DOHH2 (cell line): ENCODE data around the gene TP53I11.

ENCODE experiments used
- H3F3A ChIP-seq: fragments of 200-600 bp; sonication (generic), shearing (Covaris generic); 2 replicates; pipeline ENCODE4 v1.6.0; 2016; ENCODE audit warnings: antibody characterized with exemption, mild to moderate bottlenecking; ENCODE audit not compliant: control insufficient read depth, insufficient read depth
- H3K27ac ChIP-seq: fragments of 200-600 bp; sonication (generic); 2 replicates; pipeline ENCODE4 v1.5.1; 2014; ENCODE audit warnings: low read depth, mild to moderate bottlenecking, low read length, moderate library complexity
- H3K27me3 ChIP-seq: fragments of 200-600 bp; sonication (generic); 2 replicates; pipeline ENCODE4 v1.6.1; 2014; ENCODE audit warnings: mild to moderate bottlenecking, low read length, mixed read lengths; ENCODE audit not compliant: control insufficient read depth
- H3K36me3 ChIP-seq: fragments of 200-600 bp; sonication (generic); 2 replicates; pipeline ENCODE4 v1.6.1; 2014; ENCODE audit warnings: mild to moderate bottlenecking, low read length, moderate library complexity, mixed read lengths; ENCODE audit not compliant: control insufficient read depth
- H3K4me1 ChIP-seq: fragments of 200-600 bp; sonication (generic); 2 replicates; pipeline ENCODE4 v1.6.1; 2014; ENCODE audit warnings: mild to moderate bottlenecking, low read length, mixed read lengths; ENCODE audit not compliant: control insufficient read depth
- H3K4me2 ChIP-seq: fragments of 200-600 bp; sonication (generic); 2 replicates; pipeline ENCODE4 v1.6.0; 2014; ENCODE audit warnings: mild to moderate bottlenecking, low read length, moderate library complexity
- H3K4me3 ChIP-seq: fragments of 200-600 bp; sonication (generic); 2 replicates; pipeline ENCODE4 v1.5.1; 2014; ENCODE audit warnings: mild to moderate bottlenecking, low read length, mixed read lengths
- H3K79me2 ChIP-seq: fragments of 200-600 bp; sonication (generic); 2 replicates; pipeline ENCODE4 v1.6.1; 2014; ENCODE audit warnings: mild to moderate bottlenecking, low read length, mixed read lengths; ENCODE audit not compliant: control insufficient read depth
- H3K9me2 ChIP-seq: fragments of 200-600 bp; sonication (generic); replicated peaks from 2 replicates; pipeline ENCODE4 v1.6.1; 2014; ENCODE audit warnings: mild to moderate bottlenecking, low read length, mixed read lengths; ENCODE audit not compliant: control insufficient read depth
- H3K9me3 ChIP-seq: fragments of 200-600 bp; sonication (generic); 2 replicates; pipeline ENCODE4 v1.6.1; 2014; ENCODE audit warnings: antibody characterized with exemption, low read length, mixed read lengths; ENCODE audit not compliant: control insufficient read depth, insufficient read depth
- H4K20me1 ChIP-seq: fragments of 200-600 bp; sonication (generic); 2 replicates; pipeline ENCODE4 v1.6.0; 2014; ENCODE audit warnings: low read depth, mild to moderate bottlenecking, antibody characterized with exemption, low read length, moderate library complexity; ENCODE audit not compliant: control insufficient read depth, insufficient read depth
- CTCF ChIP-seq: fragments of 200-600 bp; sonication (generic); IDR thresholded peaks from one replicate; pipeline ENCODE4 v1.5.1; 2014; ENCODE audit warnings: antibody characterized with exemption, mild to moderate bottlenecking, low read depth, low read length; ENCODE audit not compliant: poor library complexity, severe bottlenecking
- EZH2phosphoT487 ChIP-seq: fragments of 200-600 bp; sonication (generic); IDR thresholded peaks from 2 replicates; pipeline ENCODE4 v1.6.1; 2017; ENCODE audit warnings: borderline replicate concordance, mild to moderate bottlenecking, antibody characterized with exemption, low read length, moderate library complexity, mixed read lengths

TP53I11 gene

DNA sequence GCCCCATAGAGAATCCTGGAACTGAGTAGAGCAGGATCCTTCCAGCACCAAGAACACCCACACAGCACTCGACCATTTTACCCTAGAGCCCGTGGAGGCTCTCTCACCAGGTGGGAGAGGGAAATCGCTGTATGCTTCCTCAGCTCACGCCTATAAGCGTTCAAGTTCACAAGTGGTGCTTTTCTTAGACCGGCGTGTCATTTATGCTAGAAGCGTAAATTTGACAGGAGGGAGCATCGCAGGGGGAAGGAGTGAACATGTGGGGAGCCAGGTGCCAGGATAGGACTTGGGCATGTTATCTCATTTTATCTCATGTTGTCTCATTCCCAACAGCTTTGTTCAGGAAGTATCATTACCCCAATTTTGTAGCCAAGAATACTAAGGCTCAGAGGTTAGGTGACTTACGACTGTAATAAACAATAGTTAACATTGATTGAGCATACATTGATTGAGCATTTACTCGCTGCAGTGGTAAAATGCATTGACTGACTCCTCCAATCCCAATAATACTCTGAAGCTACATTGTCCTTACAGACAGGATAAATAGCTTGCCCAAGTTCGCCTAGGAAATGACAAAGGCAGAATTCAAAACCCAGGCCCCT lies 19.1 kb upstream of the TP53I11 start:
- Histone ChIP-seq H3K36me3 (no peaks in the 10 kb centered on the region), H3K79me2 (no peaks in the 10 kb centered on the region), H4K20me1 (no peaks in the 10 kb centered on the region), H3K9me2 (no peaks in the 10 kb centered on the region), H3F3A (no peaks in the 10 kb centered on the region), H3K27ac (no peak overlapping the region), H3K4me2 (no peak overlapping the region), H3K9me3 (no peaks in the 10 kb centered on the region), H3K4me1 (peaks cover 1% of the 10 kb centered on the region; the same call in 1 of the 2 replicates), H3K4me3 (no peak overlapping the region), H3K27me3 (no peaks in the 10 kb centered on the region)
- TF ChIP-seq EZH2phosphoT487, result no peak
- no peak for TF ChIP-seq CTCF

DNA sequence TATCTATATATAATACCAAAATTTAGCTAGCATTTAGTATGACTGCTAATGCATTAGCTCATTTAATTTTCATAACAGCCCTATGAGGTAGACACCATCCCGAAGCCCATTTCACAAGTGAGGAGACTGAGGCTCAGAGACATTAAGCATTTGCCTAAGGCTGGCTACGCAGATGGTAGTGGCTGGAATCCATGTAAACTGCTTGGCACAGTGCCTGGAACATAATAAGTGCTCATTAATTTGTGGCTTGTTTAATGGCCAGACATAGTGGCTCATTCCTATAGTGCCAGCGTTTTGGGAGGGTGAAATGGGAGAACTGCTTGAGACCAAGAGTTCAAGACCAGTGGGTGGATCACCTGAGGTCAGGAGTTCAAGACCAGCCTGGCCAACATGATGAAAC lies 17.8 kb upstream of the TP53I11 start:
- Histone ChIP-seq H4K20me1 (no peaks in the 10 kb centered on the region), H3K4me1 (peaks cover 4% of the 10 kb centered on the region; the same call in 1 of the 2 replicates), H3K9me2 (no peaks in the 10 kb centered on the region), H3K9me3 (no peaks in the 10 kb centered on the region), H3K27me3 (no peaks in the 10 kb centered on the region), H3K4me2 (no peak overlapping the region), H3K79me2 (no peaks in the 10 kb centered on the region), H3K27ac (no peak overlapping the region), H3F3A (no peaks in the 10 kb centered on the region), H3K4me3 (no peak overlapping the region), H3K36me3 (no peaks in the 10 kb centered on the region)
- TF ChIP-seq EZH2phosphoT487 (no peak), CTCF (no peak)

GRCh38 chr11:44967930-44968496 lies 17.3 kb upstream of the TP53I11 start:
- H3K27me3 ChIP-seq, result no peaks in the 10 kb centered on the region
- no peaks in the 10 kb centered on the region for H4K20me1 ChIP-seq
- TF ChIP-seq EZH2phosphoT487 (no peak), CTCF (no peak)
- H3K4me1 ChIP-seq, result peaks cover 4% of the 10 kb centered on the region; the same call in 1 of the 2 replicates
- H3K9me2 ChIP-seq, result no peaks in the 10 kb centered on the region
- no peaks in the 10 kb centered on the region for H3K9me3 ChIP-seq
- no peak overlapping the region for H3K4me2 ChIP-seq
- no peaks in the 10 kb centered on the region for H3K79me2 ChIP-seq
- H3K4me3 ChIP-seq, result no peak overlapping the region
- H3K36me3 ChIP-seq, result no peaks in the 10 kb centered on the region
- no peak overlapping the region for H3K27ac ChIP-seq
- no peaks in the 10 kb centered on the region for H3F3A ChIP-seq
